ENCODE results near the gene GALNTL6.

GALNTL6 gene

DNA sequence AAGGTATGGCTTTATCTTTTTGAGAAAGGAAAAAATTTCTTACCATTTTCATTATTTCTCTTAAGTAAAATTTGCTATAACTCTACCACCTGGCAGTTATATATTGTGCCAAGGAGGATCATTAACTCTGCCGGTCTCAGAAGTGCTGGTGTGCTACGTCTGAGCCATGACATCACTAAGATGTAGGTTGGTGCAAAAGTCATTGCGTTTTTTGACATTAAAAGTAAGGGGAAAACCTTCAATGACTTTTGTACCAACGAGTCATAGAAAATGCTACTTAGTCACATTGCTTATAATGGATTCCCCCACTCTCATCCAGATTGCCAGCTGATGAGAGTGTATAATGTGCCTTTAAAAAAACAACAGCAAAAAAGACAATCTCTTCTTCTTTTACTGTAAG is 786.4 kb downstream of the GALNTL6 start:
- no peak for DNase-seq

DNA sequence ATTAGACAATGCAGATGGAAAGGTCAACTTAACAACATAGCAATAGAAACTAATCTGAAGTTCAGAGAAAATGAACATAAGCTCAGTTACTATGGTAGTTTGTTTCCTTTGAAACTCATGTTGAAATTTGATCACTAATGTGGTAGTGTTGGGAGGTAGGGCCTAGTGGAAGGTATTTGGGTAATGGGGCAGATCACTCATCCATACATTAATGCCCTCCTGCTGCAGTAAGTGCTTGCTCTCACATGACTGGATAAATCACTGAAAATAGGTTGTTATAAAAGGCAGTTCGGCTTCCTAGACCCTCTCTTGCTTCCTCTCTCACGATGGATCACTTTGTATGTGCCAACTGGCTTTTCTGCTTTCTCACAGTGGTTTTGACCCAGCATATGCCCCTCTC is 788.0 kb downstream of the GALNTL6 start:
- DNase-seq, result no peak

DNA sequence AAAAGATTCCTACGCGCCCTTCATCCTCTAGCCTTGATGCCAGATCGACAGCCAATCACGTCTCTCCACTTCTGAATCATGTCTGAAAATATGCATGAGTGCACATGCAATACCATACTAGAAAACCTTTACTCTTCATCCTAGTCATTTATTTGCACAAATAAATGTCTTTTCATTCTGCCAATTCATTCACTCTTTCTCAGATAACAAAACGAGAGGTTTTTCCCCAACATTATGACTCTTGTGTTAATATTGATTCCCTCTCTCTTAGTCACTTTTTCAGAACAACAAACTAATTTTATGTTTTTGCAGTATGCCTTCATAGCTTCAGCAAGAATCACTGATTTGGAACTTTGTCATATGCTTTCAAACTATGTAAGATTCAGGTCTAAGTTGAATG is 806.0 kb downstream of the GALNTL6 start:
- no peak for DNase-seq

DNA sequence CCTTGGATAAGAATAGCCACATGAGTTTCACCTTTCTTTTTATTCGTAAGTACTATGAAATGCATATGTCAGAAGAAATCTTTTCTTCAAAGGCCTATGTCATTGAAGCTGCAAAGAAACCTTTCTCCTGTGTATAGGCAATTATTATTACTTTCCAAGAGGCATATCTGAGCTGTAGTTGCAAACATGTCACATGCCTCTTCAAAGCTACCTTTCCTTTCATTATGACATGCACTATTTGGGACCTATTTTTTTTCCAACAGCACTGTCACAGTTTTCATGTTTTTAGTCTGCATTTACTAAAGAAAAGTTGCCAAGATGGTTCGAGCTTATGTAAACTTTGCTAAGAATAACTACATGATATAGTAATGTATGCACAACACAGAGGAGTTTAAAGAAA is 806.6 kb downstream of the GALNTL6 start:
- DNase-seq, result no peak

DNA sequence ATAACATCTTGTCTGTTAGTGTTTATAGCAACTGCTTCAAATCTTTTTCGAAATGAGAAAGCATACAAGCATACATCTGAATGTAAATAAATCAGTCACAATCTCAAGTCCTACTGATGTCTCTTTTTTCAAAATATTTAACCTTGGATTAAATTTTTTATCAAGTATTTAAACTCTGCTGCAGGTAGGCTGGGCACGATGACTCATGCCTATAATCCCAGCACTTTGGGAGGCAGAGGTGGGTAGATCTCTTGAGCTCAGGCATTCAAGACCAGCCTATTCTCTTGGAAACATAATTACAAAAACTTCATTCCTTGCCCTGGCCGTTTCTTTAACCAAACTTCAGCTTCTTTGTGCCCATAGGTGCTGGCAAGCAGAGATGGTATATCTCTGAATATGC is 815.1 kb downstream of the GALNTL6 start:
- no peak for DNase-seq

DNA sequence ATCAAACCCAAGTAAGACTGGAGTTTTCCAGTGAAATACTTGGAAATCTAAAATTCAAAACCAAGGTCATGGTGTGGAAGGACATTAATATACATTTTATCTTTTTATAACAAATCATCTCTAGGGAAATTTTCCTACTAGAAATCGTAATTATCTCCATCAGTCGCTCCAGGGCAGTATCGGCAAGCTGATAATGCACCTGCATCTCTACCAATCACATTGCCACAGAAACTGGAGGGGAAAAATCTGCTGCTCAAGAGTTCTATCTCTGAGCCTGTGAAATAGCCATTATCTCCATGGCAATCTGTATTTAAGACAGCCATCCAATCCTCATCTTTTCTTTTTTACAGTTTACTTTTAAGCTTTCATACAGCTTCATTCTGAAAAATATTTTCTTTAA is 817.1 kb downstream of the GALNTL6 start:
- no peak for DNase-seq

DNA sequence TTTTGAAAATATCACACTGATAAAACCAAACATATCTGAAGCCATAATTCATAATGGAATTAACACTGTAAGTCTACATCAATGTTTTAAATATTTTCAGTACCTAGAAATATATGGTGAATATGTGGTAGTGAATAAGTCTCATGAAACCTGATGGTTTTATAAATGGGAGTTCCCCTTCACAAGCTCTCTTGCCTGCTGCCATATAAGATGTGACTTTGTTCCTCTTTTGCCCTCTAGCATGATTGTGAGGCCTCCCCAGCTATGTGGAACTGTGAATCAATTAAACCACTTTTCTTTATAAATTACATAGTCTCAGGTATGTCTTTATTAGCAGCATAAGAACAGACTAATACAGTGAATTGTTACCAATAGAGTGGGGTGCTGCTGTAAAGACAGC is 818.6 kb downstream of the GALNTL6 start:
- no peak for DNase-seq

DNA sequence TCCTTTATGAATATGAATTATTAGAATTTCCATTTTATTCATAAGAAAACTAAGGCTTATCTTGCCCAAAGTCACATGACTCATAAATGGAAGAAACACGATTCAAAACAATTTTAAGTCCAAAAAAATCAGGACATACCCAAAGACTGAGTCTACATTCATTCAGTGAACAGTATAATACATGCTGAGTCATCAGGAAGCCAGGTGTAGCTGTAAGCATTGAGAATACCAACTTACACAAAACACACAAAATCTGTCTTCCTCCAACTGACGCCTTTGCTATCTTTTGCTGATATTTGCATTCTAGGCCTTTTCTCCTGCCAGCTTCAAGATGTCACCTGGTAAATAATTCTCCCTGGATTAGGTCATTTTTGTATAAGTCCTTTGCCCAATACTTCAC is 835.3 kb downstream of the GALNTL6 start:
- DNase-seq, result no peak

DNA sequence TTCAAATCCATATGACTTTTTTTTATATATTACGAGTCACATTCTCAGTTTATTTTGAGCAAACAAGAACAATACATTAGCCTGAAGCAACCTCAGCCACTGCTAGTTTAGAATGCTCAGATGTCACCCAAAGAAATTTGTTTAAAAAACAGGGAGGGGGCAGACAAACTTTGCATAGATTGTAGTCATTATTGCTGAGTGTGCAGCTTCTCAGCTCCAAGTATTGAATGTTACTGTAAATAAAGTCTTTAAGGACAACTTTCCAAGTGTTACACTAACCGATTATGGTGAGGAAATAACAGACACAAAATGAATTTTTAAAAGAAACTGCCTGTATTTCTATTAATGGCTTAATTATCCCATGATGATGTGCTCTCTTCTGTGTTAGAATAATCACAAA is 835.9 kb downstream of the GALNTL6 start:
- DNase-seq, result no peak

DNA sequence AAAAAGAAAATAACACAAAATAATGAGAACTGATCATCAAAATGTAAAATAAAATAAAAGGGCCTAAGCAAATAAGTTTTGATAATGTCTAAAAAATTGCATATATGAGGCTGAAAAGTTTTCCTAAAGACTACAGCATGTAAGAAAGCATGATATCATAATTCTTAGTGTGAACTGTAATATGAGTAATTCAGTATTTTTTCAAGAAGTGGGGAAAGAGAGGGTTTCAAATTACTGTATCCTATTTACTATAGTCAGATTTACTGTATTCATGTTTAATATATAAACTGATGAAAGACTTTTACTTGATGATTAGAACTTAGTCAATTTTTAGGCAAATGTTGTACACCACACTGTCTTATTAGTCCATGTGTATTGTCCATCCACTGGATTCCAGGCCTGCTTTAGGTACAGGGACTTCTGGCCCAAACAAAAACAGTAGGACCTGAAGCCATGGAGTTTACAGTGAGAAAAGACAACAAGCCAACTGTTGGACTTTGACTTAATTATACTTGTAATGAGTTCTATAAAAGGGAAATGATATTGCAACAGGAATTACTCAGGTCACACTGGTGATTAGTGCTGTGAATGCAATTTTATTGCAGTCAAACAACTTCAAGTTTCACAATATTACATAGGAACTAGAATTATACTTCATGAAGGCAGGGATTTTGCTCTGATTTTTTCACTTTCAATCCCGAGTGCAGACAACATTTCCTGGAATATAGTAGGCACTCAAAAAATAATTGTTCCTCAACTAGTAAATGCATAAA is 837.7 kb downstream of the GALNTL6 start:
- DNase-seq, result no peak

DNA sequence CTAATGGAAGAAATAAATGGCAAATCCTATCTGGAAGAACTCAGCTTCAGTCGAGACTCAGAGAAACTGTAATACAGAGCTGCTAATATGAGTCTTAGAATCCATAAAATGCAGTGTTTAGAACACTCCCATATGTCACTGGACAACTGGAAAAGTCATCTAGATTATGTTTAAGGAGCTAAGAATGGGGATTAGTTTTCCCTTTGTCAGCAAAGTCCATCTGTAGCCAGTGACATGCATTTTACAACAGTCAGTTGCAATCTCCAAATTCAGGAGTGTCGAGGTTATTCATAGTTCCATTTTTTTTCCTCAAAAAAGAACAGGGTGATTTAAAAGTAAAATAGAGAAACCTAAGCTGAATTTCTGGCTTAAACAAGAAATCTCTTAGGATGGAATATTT is 838.8 kb downstream of the GALNTL6 start:
- no peak for DNase-seq

DNA sequence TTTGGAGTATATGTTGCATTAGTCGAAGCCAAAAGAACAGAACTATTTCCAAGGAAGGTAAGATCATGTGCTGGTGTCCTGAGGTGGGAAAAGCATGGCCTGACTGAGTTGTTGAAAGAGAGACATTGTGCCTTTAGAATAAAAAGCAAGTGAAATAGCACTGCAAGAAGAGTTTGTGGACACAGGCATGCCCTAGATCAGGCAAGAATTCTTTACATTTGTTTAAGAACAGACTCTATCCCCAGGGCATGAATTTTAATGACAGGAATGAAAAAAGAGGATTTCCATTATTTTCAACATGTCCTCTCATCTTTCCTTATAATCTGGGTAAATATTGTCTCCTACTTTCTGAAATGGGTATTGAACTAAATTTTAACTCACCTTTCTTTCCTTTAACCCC is 839.2 kb downstream of the GALNTL6 start:
- DNase-seq, result no peak

DNA sequence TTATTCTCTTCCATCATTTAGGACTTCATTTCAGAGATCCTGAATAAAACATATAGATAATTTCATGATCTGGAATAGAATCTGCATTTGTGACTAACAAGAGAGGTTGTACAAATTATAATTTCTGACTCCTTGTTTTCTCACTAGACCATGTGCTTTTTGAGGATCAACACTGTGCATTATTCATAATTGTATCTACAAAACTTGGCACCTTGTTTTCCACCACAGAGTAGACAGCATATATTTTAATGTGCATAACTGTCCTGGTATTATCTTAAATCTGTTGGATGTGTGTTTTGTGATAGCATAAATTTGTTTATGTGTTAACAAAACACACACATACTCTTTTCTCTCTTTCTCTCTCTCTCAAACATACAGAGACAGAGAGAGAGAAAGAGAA is 840.5 kb downstream of the GALNTL6 start:
- DNase-seq, result no peak

DNA sequence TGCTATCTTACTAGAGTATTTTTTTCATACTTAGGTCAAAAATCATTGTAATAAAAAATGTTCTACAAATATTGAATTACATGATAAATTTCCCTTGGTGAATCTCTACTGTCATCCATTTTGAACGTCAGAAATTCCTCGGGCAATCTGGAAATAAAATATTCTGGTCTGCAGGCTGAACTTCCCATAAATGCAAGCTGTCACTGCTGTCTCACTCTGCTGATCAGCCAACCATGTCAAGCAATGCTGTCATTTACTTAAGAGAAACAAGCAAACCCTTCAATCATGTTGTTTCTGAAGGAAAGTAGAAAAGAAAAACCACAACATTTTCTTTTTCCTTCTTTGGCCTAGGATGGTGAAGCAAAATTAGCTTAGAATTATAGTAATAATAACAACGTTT is 841.3 kb downstream of the GALNTL6 start:
- no peak for DNase-seq

DNA sequence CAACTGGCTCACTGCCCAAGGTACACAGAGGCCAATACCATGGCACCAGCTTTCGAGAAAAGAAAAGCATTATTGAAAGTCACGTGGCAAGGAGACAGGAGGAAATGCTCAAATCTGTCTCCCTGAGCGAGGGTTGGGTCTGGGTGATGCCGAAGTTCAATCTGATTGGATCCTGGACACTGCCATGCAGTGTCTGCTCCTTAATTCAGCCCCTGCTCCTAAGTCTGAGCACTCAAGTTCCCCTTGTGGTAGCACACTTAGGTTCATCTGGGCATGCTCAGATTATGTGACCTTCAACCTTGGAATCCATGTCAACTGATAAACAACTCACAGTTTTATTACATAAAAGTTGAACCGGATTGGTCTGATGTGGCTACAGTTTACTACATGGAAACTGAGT is 842.9 kb downstream of the GALNTL6 start:
- DNase-seq, result no peak

DNA sequence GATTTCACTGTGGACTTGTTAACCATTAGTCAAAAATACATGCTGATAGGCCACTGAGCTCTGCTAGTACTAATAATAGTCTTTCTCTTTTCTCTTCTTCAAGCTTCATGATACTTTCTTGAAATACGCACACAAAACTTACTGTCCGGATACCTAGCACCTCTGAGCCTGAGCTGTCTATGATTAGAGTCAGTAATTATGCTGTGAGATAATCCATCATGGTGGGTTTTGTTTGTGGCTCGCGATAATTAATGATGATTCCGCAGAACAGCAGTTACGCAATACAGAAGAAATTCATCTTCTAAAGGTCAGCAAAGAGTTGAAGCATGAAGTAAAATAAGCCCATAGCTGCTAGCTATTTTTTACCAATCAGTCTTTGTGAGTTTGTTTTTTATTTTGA is 843.9 kb downstream of the GALNTL6 start:
- DNase-seq, result no peak

DNA sequence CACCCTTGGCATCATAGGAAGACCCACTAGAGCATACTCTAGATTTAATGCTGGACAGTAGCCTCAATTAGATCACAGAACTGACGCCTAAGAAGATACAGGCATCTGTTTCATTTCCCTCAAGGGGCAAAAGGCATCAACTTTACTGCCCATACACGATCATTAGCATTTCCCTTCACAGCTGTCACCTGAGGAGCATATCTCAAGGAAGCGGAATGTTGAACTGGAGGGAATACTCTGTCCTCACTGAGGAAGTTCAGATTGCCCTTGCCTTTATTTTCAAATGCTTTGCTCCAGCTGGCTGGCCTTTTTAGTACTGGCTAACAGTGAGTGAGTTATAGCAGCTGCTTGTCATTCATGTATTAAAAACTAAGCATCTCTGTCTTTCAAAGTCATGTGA is 847.0 kb downstream of the GALNTL6 start:
- DNase-seq, result no peak

DNA sequence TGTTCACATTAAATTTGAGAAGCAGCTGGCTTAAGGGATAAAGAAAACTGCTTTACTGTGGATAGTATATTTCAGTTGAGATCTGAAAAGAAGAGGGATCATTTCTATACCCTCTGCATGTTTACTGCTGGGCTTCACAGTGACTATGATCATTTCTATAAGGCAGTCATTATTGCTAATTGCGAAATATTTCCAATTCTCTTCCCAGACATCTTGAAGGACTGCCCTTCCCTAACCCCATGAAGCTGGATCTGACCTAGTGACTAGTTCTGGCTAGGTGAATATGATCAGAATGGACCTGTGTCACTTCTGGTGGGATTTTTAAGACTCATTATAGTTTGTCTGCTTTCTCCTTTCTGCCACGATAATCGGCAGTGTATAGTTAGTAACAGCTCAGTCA is 848.9 kb downstream of the GALNTL6 start:
- DNase-seq, result no peak

DNA sequence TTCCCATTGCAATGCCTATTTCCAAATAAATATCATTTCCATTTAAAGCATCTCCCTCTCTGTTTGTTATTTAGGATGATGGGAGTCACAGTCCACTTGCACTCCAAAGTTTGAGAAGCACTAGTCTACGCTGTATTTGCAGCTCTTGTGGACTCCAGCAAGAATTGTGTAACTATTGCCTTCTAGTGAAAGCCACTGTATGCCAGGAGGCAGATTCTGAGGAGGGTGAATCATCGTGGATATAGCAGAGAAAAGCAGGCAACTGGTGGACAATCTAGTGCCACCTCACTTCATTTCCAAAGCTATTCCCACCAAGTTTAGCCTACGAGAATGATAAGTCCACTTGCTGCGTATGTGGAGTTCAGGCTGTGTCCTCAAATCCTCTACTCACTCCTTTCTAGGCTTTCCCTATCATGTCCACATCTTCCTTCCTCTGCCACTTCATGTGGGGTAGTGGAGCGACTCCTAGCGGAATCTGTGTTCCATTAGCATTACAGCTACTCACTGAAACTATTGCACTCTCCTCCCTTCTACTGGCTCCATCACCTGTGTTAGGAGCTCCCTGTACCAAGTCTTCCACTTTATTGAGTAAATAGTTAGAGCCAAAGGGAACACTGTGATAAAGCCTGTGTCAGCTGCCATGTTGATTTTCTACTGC is 853.6 kb downstream of the GALNTL6 start:
- DNase-seq, result no peak

DNA sequence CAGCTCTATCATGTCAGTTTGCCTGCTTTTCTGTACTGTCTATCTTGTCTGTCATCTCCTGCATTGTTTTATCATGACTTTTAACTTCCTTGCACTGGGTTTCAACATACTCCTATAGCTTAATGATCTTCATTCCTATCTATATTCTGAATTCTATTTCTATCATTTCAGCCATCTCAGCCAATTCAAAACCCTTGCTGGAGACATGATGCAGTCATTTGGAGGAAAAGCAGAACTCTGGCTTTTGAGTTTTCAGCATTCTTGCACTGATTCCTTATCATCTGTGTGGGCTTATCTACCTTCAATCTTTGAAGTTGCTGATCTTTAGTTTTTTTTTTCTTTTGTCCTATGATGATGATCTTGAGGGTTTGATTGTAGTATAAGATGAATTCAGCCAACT is 861.6 kb downstream of the GALNTL6 start:
- no peak for DNase-seq

DNA sequence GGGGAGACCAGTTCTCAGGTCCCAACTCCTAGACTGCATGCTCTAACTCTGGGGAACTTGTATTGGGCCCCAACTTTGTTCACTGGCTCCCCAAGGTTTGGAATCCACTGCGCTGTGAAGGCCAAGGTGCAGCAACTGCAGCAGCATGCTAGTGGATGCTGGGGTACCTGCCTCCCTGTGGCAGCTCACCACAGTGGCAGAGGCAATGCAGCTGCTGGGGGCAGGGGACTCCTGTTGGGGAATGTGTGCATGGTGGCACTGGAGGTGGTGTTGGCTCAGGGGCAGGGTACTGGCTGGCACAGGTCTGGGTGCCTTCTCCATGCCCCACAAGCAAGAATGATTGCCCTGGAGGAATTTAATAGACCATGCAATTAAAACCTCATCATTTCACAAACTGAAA is 862.0 kb downstream of the GALNTL6 start:
- DNase-seq, result no peak

DNA sequence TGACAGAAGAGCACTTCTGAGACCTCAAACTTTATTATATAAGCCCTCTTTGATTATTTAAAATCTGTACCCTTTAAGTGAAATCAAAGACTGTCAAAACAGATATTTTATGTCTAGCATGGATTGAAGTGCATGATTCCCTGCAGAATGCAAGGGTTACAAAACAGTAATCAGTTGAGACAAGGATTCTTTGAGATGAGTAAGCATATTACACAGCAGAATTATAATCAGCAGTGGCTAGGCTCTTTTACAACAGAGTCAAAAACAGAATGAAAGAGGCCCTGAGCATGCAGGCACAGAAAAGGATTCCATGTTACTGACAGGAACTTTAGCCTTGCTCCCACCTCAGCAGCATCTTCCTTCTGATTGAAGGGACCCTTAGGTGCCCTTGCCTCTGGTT is 867.5 kb downstream of the GALNTL6 start:
- DNase-seq, result no peak

DNA sequence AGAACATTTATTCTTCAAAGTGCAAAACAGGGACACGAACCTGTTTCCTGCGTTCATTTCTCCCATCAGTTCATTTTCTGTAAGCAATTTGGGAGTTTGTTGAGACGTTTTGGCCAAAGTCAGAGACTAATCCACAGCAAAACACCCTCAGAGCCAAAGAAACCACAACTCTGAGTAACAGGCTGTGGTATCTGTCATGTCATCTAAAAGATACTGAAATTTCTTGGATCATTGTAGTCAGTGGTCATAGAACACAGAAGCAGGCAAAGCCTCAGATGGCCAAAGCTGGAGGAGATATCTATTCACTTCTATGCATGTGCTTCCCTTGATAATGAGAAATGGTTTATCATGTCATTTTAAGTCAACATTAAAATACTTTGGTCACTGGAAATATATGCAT is 869.8 kb downstream of the GALNTL6 start:
- no peak for DNase-seq

DNA sequence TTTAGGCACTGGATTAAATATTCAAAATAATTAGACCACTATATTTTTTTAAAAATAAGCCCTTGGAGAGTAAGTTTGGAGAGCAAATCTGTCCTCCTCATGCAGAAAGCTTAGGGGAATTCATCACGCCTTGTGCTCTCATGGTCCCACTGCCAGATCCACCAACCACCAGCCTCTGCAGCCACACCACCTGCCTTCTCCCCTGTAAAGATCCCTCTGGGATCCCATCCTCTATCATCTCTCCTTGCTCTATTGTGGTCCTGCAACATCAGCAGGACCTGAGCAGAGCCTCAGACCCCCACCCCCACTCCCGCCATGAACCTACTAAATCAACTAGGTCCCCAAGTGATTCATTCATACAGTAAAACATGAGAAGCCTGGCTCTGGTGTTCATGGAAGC is 872.8 kb downstream of the GALNTL6 start:
- no peak for DNase-seq

DNA sequence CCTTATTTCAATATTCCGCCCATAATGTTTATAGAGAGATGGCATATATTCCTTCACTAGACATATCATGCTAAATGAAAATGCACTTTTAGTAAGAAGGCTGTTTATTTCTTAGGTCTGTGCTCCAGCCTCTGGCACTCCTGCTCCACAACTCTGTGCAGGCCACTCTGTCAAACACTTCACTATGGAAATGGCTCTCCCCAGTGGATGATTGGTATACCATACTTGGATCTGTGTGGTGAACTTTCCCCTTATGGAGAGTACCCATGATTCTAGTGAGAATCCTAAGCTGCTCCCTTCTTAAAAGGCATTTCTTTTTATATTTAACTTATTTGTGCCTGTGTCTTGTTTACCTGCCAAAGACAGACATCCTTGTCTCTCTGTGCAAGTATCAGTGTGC is 875.3 kb downstream of the GALNTL6 start:
- DNase-seq, result no peak
